Ectodermal cell (in vitro differentiated cells): ENCODE data around the gene TBC1D4.

Source experiments
- H3K27ac ChIP-seq: 2 replicates; pipeline ENCODE4 v1.7.0; 2013; ENCODE audit warnings: mild to moderate bottlenecking, low read depth, low read length; ENCODE audit not compliant: insufficient read depth, poor library complexity, severe bottlenecking
- H3K27me3 ChIP-seq: 2 replicates; pipeline ENCODE4 v1.7.0; 2013; ENCODE audit warnings: mild to moderate bottlenecking, low read length; ENCODE audit not compliant: insufficient read depth, control insufficient read depth, poor library complexity, severe bottlenecking
- H3K36me3 ChIP-seq: one replicate; pipeline ENCODE4 v1.7.0; 2013; ENCODE audit warnings: low read length; ENCODE audit not compliant: control insufficient read depth, insufficient read depth
- H3K4me1 ChIP-seq: one replicate; pipeline ENCODE4 v1.7.0; 2013; ENCODE audit warnings: low read length; ENCODE audit not compliant: control insufficient read depth, insufficient read depth
- H3K4me3 ChIP-seq: 2 replicates; pipeline ENCODE4 v1.7.0; 2013; ENCODE audit warnings: low read depth, low read length, control low read depth; ENCODE audit not compliant: insufficient read depth
- H3K9me3 ChIP-seq: 2 replicates; pipeline ENCODE4 v1.7.0; 2013; ENCODE audit warnings: mild to moderate bottlenecking, low read length, moderate library complexity; ENCODE audit not compliant: control insufficient read depth
- WGBS, 2 experiments: methylation state at CpG; one replicate each; pipeline ENCODE4 v1.1.7; 2013; ENCODE audit warnings: missing lambda C conversion rate in 2 of 2; 5-methylcytosine and 5-hydroxymethylcytosine counted together

The TBC1D4 gene

DNA sequence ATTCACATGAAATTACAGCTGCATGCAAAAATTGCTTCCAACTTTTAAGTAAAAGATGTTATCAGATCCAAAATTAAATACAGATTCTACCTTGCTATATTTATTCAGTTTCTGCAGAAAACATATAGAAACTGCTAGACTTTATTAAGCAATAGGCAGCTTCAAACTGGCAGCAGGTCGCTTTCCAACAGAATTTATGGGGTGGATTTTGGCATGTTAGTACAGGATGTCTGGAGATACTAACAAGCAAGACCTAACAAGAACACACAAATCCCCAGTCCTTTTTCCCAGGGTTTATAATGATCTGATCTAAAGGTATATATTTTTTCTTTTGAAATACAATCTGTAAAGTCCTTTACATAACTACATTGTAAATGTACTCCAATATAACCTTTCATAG is 27.5 kb downstream of the TBC1D4 start:
- WGBS, 2 experiments, result 100% methylated on average over 1 of the region's 1 CpG
- no peaks in the 10 kb centered on the region for H3K27me3 ChIP-seq
- H3K36me3 ChIP-seq, result no peaks in the 10 kb centered on the region
- no peaks in the 10 kb centered on the region for H3K9me3 ChIP-seq
- no peak overlapping the region for H3K27ac ChIP-seq
- H3K4me1 ChIP-seq, result peaks cover 5% of the 10 kb centered on the region
- H3K4me3 ChIP-seq, result no peak overlapping the region

DNA sequence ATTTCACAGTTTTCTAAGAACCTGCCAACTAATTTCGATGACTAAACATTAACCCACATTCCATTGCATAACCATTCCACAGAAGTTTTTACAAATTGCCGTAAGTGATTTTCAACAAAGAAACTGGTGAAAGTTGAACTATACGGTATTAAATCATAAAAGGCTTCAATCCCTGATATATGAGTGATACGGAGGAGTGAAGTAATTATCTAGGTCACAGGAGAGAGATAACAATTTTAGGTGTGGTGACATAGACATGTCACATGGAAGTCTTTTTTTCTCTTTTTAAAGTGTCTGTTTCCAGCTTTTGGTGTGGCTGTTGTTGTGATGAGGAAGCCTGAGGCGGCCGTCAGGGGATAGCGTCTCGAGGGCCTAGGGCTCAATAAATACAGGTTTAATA is 29.4 kb downstream of the TBC1D4 start:
- no peaks in the 10 kb centered on the region for H3K4me1 ChIP-seq
- no peak overlapping the region for H3K4me3 ChIP-seq
- 95 to 96% methylated on average over 4 of the region's 8 CpGs for WGBS, 2 experiments
- no peaks in the 10 kb centered on the region for H3K9me3 ChIP-seq
- no peaks in the 10 kb centered on the region for H3K27me3 ChIP-seq
- H3K27ac ChIP-seq, result no peak overlapping the region
- no peaks in the 10 kb centered on the region for H3K36me3 ChIP-seq

DNA sequence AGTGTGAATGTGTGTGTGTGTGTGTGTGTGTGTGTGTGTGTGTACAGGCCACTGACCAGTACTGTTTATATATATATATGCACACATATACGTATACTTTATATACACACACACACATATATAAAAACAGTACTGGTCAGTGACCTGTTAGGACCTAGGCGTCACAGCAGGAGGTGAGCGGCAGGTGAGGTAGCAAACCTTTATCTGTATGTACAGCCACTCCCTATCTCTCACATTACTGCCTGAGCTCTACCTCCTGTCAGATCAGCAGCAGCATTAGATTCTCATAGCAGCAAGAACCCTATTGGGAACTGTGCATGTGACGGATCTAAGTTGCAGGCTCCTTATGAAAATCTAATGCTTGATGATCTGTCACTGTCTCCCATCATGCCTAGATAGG is 34.5 kb downstream of the TBC1D4 start:
- WGBS, 2 experiments, result 94 to 98% methylated on average over 4 of the region's 4 CpGs
- Histone ChIP-seq H3K4me1 (no peaks in the 10 kb centered on the region), H3K27me3 (no peaks in the 10 kb centered on the region), H3K36me3 (no peaks in the 10 kb centered on the region), H3K9me3 (no peaks in the 10 kb centered on the region), H3K4me3 (no peak overlapping the region), H3K27ac (no peak overlapping the region)

DNA sequence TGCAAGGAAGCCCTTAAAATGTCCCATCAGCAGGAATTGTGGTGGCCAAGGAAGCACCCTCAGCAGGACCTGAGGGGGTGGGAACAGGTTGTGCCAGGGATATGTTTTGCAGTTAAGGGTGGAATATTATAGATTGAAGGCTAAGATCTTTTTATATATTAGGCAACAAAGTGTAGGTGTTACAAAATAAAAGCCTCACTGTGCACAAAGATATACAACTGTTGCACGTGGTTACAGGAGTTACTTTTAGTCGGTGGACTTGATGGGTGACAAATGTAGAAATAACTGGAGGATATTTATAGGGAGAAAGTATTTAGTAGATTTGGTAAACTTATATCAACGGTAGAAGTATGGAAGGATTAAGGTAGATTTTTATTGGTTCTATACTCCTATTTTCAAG is 35.1 kb downstream of the TBC1D4 start:
- Histone ChIP-seq H3K9me3 (no peaks in the 10 kb centered on the region), H3K27me3 (no peaks in the 10 kb centered on the region), H3K27ac (no peak overlapping the region), H3K4me3 (no peak overlapping the region), H3K4me1 (no peaks in the 10 kb centered on the region), H3K36me3 (no peaks in the 10 kb centered on the region)
- WGBS, 2 experiments, result 95 to 97% methylated on average over 3 of the region's 3 CpGs

DNA sequence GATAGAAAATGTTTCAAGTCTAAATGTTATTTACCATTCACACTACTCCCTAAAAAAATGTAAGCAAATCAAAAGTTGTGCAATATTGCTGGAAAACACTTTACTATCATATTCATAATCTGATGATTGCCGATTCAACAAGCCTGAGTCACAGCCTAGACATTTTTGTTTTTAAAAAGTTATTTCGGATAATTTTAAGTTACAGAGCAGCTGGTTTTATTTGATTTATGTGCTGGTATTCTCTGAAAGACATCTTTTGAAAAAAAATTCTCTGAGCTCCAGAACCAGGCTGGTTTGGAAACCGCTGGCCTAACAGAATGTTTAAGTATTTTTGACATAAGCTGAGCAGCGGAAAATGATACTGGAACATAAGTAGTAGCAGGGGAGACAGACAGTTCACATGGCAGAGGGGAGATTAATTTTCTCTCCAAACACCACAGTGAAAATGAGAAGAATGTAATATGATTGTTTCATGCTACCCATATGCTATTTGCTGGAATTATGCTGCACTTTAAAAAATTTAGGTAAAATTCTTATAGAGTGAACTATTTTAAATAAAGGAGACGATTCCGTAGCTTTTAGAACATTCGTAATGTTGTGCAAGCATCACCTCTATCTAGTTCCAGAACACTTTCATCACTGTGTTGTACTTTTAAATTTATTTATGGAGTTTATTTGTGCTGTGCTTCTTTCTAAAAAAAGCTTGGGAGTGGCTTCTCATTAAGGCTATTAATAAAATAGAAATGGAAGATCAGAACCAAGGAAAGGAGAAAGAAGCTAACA is 36.1 kb downstream of the TBC1D4 start:
- Histone ChIP-seq H3K4me1 (no peaks in the 10 kb centered on the region), H3K4me3 (no peak overlapping the region), H3K9me3 (no peaks in the 10 kb centered on the region), H3K27ac (no peak overlapping the region), H3K36me3 (no peaks in the 10 kb centered on the region), H3K27me3 (no peaks in the 10 kb centered on the region)
- 96% methylated on average over 6 to 7 of the region's 7 CpGs for WGBS, 2 experiments

DNA sequence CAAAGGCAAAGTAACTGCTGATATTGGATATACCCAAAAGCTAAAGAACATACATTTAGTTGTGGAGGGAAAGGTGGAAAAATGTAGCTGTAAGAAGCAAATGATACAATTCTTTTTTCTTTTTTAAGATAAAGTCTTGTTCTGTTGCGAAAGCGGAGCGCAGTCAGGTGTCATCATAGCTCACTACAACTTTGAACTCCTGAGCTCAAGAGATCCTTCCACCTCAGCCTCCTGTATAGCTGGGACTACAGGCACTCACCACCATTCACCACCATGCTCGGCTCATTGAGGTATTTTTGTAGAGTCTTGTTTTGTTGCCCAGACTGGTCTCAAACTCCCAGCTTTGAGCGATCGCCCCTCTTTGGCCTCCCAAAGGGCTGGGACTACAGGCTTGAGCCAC is 38.0 kb downstream of the TBC1D4 start:
- Histone ChIP-seq H3K9me3 (no peaks in the 10 kb centered on the region), H3K27me3 (no peaks in the 10 kb centered on the region), H3K4me1 (no peaks in the 10 kb centered on the region), H3K36me3 (no peaks in the 10 kb centered on the region), H3K27ac (no peak overlapping the region), H3K4me3 (no peak overlapping the region)
- WGBS, 2 experiments, result 89 to 94% methylated on average over 6 of the region's 6 CpGs

DNA sequence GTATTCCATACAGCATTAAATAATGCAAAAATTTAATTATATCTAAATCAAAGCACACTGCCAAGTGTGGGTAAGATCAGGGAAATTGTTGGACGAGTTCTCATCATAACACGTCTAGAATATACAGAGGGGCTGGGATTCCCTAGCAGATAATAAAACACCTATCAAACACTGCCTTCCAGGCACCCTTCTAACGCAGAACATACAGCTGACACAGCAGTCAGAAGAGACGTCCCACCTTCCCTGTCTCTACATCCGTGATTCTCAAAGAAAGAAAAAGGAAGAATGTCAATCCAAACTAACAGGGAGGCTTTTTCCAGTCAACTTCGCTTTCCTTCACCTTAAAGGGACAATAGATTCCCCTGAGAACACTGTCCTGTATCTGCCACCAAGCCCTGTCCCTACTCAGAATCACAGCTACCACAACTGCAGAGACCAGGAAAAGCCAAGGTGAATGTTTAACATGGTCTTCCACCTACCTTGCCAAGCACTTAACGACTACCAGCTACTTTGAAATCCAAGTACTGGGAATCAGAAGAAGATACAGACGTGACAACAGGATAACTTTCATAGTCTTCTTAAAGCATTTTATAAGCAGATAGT is 38.5 kb downstream of the TBC1D4 start:
- 85 to 89% methylated on average over 7 of the region's 8 CpGs for WGBS, 2 experiments
- no peaks in the 10 kb centered on the region for H3K27me3 ChIP-seq
- H3K27ac ChIP-seq, result no peak overlapping the region
- H3K36me3 ChIP-seq, result no peaks in the 10 kb centered on the region
- no peaks in the 10 kb centered on the region for H3K4me1 ChIP-seq
- no peaks in the 10 kb centered on the region for H3K9me3 ChIP-seq
- H3K4me3 ChIP-seq, result no peak overlapping the region

DNA sequence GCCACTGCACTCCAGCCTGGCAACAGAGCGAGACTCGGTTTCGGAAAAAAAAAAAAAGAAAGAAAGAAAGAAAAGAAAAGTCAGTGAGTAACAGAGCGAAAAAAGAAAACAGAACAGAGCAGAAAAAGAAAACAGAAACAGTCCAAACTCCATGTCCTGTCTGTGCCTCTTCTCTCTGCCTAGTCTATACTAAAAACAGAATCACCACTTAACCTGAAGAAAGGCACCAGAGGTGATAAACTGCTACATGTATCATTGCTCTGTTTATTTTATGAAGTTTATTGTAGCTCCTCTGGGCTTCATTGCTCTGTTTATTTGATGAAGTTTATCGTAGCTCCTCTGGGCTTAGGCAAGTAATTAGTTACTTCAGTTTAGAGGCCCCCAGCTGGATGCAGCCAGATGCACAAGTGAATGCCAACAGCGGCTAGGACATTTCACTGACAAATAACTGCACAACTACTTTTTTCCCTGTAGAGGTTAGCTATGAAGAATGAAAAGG is 39.2 kb downstream of the TBC1D4 start:
- Histone ChIP-seq H3K9me3 (no peaks in the 10 kb centered on the region), H3K27me3 (no peaks in the 10 kb centered on the region), H3K27ac (no peak overlapping the region), H3K4me1 (peaks cover under 1% of the 10 kb centered on the region), H3K36me3 (no peaks in the 10 kb centered on the region), H3K4me3 (no peak overlapping the region)
- WGBS, 2 experiments, result 89 to 92% methylated on average over 5 of the region's 6 CpGs

DNA sequence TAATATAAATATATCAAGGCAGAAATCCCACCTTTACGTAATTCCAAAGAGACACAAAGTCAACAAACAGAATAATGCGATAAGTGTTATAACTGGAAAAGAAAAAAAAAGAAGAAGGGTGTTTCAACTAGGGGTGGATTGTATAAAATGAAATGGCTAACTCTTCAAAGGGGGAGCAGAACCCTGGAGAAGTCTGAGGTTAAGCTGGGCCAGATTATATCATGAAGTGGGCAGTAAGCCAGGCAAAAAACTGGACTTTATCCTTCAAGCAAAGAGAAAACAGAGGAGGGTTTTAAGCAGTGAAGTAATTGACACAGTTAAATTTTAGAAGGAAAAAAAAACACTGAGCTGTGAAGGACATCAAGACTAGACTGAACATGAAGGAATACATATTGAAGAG is 41.9 kb downstream of the TBC1D4 start:
- Histone ChIP-seq H3K36me3 (no peaks in the 10 kb centered on the region), H3K27ac (no peak overlapping the region), H3K4me1 (peaks cover 3% of the 10 kb centered on the region), H3K9me3 (no peaks in the 10 kb centered on the region), H3K27me3 (no peaks in the 10 kb centered on the region), H3K4me3 (no peak overlapping the region)
- WGBS, 2 experiments, result 96 to 100% methylated on average over 1 to 2 of the region's 2 CpGs

DNA sequence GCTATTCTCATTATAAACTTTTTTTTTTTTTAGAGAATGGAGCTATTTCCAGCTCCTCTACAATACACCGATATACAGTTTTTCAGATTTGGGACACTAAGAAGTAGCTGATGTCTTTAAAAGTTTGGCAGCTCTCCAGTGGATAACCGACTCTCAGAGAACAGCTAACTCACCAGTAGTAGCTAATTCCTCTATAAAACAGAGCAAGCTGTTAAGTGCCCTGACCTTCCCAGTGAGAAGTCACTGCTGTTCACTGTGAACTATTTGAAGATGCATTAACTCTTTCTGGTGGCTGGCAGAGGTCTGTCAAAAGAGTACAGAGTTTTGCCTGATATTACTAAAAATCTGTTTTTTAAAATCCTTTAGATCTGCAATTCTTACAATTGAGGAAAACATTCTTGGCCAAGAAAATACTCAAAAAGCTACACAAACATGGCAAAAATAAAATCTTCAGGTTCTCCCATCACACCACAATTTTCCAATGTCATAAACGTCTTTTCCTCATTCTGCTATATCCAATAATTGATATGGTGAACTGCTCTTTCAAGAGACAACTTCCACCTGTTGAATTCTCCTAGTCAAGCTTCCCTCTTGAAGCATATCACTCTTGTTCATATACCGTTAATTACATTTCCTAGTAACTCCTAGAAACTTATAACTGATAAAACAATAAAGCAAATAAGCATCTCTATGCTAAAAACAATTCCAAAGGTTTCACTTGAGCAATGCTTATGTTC is 44.2 kb downstream of the TBC1D4 start:
- WGBS, 2 experiments, result 74 to 81% methylated on average over 4 of the region's 4 CpGs
- Histone ChIP-seq H3K4me1 (peaks cover 3% of the 10 kb centered on the region), H3K9me3 (no peaks in the 10 kb centered on the region), H3K36me3 (no peaks in the 10 kb centered on the region), H3K27me3 (no peaks in the 10 kb centered on the region), H3K4me3 (no peak overlapping the region), H3K27ac (no peak overlapping the region)
